ENCODE data around the gene CPN2.

Gene CPN2

DNA sequence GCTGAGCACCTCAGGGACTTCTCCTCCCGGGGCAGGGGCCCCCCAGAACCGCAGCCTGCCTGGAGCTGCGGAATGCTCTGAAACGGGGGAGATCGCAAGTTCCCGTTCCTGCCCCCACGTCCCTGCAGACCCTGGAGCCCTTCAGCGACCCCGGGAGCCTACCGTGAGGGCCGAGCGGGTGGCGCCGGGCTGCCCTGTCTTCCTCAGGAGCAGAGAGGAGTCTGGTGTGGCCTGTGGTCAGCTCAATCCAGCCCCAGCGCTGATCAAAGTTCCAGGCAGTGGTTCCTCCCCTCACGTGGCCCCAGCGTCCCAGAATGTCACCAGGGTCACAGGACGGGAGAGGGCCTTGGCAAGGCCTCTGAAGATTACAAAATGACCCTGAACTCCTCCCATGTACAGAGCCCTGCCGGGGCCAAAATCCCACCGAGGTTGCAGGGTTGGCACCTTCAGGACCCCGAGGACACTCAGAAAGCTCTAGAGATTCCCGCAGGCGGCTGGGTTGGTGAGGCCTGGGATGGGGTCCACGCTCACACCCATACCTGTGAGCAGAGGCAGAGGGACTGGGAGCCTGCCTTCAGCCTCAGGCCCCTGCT, at the start of gene CPN2:
TSS of gene CPN2 (minus strand) at position 249 of the 593 bp plus-strand sequence. CDS start 8,626 bp downstream, outside the sequence.
- DNase-seq, result no peak

DNA sequence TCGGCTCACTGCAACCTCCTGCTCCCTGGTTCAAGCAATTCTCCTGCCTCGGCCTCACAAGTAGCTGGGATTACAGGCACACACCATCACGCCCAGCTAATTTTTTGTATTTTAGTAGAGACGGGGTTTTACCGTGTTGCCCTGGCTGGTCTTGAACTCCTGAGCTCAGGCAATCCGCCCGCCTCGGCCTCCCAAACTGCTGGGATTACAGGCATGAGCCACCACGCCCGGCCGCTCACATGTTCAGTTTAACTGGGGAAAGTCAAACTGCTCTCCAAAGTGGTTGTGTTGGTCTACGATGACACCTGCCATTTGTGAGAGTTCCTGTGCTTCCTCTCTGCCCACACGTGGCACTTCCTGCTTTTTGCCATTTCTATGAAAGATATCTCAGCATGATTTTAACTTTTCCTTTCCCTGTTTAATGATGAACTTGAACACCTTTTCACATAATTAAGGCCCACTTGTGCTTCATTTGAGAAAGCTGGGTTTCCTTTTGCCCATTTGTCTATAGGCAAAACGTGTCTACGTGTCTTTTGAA, 48.8 kb upstream of the CPN2 start:
- no peak for DNase-seq

DNA sequence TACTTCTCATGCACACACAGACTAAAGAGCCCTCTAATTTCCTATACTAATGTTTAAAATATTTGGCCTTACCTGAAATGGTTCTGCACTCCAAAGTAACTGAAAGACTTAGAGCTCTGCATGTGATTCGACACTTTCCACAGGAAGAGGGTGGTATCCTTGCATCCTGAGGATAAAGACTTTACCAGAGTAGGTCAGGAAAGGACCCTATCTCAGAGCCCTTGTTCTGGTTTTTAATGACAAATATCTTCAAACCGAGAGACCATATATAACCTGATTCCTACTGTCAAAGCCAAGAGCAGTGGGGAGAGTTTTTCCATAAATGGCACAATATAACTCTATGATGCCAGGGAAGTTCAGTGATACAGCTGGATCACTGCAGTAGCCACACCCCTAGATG, 48.0 kb upstream of the CPN2 start, which contains the start of gene GP5:
TSS of gene GP5 (minus strand) at position 101 of the 400 bp plus-strand sequence. CDS start 984 bp downstream, outside the sequence.
- no peak for DNase-seq

DNA sequence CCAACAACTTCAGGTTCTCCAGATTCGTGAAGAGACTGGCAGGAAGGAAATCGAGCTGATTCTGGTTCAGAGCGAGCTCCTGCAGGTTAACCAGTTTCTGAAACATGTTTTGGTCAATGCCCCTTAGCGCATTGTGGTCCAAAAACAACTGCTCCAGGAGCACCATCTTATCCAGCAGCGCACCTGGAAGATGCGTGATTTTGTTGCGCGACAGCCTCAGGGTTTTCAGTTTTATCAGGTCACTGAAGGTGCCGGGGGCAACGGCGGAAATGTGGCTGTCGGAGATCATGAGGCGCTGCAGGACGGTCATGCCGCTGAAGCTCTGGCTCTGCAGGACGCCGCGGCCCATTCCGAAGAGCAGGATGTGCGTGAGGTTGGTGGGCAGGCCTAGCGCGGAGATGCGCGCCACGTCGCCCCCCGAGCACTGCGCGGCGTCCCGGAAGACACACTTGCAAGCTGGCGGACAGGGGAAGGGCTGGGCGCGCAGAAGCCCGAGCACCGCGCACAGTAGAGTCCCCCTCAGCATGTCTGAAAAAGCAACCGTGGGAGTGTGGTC, 46.7 kb upstream of the CPN2 start:
- DNase-seq, result no peak

GRCh38 chr3:194396859-194397756, 46.0 kb upstream of the CPN2 start:
- DNase-seq, result no peak

- DNase-seq, result no peak
Measured at GRCh38 chr3:194396539-194396858, 45.4 kb upstream of the CPN2 start.

GRCh38 chr3:194395778-194396538, 44.8 kb upstream of the CPN2 start:
- DNase-seq, result peak; percentile 35

GRCh38 chr3:194395212-194395611, 44.1 kb upstream of the CPN2 start:
- no peak for DNase-seq

DNA sequence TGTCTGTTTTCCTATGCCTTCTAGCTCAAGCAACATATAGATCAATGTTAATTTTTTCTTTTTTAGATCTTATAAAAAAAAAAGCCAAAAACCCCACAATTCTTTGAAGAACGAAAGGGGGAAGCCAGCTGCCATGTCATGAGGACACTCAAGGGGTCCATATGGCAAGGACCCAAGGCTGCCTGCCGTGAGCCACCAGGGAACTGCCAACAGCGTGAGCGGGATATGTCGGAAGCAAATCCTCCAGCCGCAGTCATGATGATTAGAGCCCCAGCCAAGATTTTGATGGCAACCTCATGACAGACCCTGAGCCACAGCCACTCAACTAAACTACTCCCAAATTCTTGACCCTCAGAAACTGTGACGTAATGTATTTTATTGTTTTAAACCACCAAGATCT, 41.4 kb upstream of the CPN2 start:
- DNase-seq, result no peak

DNA sequence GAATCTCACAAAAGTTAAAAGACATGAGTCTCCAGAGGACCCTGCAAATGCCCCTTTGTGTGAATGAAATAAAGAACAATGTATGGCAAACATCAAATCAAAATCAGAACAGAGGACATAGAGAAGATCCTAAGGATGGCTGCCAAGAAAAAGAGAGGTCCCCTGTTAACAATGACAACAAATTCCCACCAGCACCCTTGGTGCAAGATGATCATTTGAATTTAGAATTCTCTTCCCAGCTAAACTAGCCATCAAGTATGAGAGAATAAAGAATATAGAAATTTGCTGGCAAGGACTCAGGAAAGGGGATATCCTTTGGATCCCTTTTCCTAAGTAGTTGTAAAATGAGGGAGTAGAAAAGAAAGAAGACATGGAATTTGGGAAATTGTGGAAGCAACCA, 39.7 kb upstream of the CPN2 start:
- DNase-seq, result no peak

- DNase-seq, result no peak
Measured at GRCh38 chr3:194389269-194389668, 38.1 kb upstream of the CPN2 start.

DNA sequence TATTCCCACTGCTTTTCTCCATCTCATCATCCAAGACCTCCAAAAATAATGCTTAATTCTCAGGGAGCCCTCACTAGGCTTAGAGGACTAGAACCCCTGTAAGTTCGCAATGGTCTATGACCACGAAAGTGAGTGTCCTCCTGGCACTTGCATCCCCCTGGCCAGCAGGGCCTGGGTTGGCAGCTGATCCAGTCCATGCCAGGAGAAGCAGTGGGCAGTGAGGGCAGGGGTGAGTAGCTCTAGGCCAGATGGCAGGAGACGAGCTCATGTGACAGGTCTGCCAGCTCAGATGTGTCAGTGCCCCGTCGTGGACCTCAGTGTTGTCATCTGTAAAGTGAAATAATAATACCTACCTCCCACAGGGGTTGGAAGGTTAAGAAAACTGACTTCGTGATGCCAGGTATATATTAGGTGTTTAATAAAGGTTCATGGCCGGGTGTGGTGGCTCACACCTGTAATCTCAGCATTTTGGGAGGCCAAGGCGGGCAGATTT, 36.8 kb upstream of the CPN2 start:
- DNase-seq, result no peak

- DNase-seq, result no peak
Measured at GRCh38 chr3:194387276-194387675, 36.1 kb upstream of the CPN2 start.

DNA sequence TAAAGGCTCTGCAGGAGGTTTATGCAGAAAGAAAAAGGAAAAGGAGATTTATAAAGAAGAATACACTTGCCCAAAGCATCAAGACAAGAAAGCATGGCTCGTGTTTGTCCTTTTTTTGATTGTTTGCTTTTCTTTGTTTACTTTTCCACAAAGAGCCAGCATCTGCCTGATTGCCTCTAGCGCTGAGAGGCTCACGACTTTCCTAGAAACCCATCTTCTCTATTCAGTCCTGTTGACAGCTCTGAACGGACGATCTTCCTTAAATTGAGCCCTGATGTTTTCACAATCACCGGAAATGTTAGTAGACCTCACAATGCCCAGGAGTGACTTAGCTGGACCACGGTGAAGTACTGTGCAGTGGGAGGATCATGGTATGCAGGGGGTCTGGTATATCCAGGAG, 35.5 kb upstream of the CPN2 start:
- no peak for DNase-seq

DNA sequence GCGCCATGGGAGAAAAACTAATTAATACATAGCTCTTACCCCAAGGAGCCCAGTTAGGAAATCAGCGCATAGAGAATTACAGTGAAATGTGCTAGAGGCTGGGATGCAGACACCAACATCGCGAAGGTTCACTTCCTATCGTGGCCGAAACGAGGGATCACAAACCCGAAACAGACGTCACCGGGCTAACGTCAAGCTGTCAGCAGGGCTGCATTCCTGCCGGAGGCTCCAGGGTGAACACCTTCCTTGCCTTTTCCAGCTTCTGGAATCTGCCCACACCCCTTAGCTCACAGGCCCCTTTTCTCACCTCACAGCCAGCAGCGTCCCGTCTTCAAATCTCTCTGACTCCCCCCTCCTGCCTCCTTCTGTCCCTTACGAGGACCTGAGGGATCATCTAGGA, 34.9 kb upstream of the CPN2 start:
- no peak for DNase-seq

- DNase-seq, result no peak
Measured at GRCh38 chr3:194384569-194385001, 33.5 kb upstream of the CPN2 start.

GRCh38 chr3:194384156-194384555, 33.0 kb upstream of the CPN2 start:
- no peak for DNase-seq

GRCh38 chr3:194383276-194383940, 32.3 kb upstream of the CPN2 start:
- DNase-seq, result no peak

DNA sequence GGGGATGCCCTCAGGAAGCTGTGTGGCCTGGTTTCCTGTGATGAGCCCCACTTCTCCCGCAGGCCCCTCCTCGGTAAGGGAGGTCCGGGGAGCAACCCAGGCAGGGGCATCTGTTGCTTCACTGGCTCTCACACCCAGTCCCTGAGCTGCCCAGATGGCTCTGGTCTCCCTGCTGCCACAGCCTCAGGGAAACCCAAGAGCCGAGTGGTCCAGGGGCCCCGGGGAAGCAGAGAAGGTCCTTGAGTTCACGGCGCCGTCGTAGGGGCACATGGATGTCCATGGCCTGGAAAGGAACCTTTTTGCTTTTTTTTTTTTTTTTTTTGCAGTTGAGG, 31.7 kb upstream of the CPN2 start:
- no peak for DNase-seq

DNA sequence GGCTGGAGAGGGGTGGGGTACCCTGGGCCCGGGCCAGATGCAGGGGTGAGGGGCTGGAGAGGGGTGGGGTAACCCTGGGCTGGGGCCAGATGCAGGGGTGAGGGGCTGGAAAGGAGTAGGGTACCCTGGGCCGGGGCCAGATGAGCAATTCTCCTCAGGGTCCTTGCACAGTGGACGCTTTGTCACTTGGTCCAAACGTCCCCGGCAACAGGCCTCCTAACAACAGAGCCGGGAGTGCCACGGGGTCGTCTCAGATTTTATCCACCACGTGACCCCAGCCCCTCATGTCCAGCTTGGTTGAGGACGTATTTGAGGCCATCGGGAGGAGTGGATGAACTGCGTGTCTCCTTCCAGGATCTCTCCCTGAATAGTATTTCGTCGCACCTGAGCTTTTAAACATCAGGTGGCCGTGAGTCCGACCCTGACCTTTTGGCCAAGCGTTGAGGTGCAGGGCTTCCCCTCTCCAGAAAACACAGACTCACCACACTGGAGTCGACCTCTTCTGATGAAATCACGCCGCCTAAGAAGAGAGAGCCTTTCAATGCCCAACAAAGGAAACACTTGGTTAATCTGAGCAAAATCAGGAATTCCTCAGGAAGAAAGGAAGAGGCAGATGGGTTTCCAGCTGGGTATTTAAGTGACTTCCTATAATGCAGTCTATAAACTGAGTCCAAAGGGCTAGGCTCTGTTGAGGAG, 31.2 kb upstream of the CPN2 start:
- no peak for DNase-seq

- no peak for DNase-seq
Measured at GRCh38 chr3:194381460-194381875, 30.3 kb upstream of the CPN2 start.

- no peak for DNase-seq
Measured at GRCh38 chr3:194380326-194380725, 29.2 kb upstream of the CPN2 start.

Data from SIG-M5 (cell line).